Panc1 (cell line): Measurements from ENCODE around the gene CRADD.

Experiments
- CTCF ChIP-seq: fragments of 450-650 bp; IDR thresholded peaks from 2 replicates; pipeline ENCODE4 v1.5.1; 2017; ENCODE audit warnings: mild to moderate bottlenecking
- POLR2AphosphoS5 ChIP-seq: IDR thresholded peaks from 2 replicates; pipeline ENCODE4 v1.6.1; 2012; ENCODE audit warnings: mild to moderate bottlenecking, low read depth, low read length, moderate library complexity
- SIN3A ChIP-seq: IDR thresholded peaks from 2 replicates; pipeline ENCODE4 v1.6.1; 2012; ENCODE audit warnings: low read depth, mild to moderate bottlenecking, low read length, moderate library complexity, borderline replicate concordance; ENCODE audit not compliant: insufficient read depth

- TF ChIP-seq CTCF (no peak), POLR2AphosphoS5 (no peak), SIN3A (no peak)
Observed at GRCh38 chr12:93663006-93663728, 14.0 kb upstream of the CRADD start.
